ENCODE data around the gene CIDEA. TPM values are rescaled to one million over a fixed set of nuclear protein-coding genes. Genes with fewer than 3 reads are reported as not detected.
A peak's percentile ranks its signal among the peaks of the same experiment; 100 is the strongest.
"Not testable (repeated sequence)": the region's sequence is repeated elsewhere in the genome, so short reads cannot be mapped to it uniquely, and the experiment has no call there.

The CIDEA gene
- total and polyA plus RNA-seq, 2 experiments from 2014 or later = not detected

- Histone ChIP-seq H3K9me3 (ENCODE audit: low read depth) (no peaks in the 10 kb centered on the region), H3F3A (ENCODE audit: insufficient read depth) (peaks cover 19% of the 10 kb centered on the region; the same call in 1 of the 2 replicates), H3K27me3 (replicated peaks; ENCODE audit: insufficient read depth) (peaks cover 15% of the 10 kb centered on the region), H3K4me2 (ENCODE audit: unreplicated experiment) (no peak overlapping the region), H3K4me1 (ENCODE audit: insufficient read depth) (peaks cover 17% of the 10 kb centered on the region), H3K79me2 (ENCODE audit: insufficient read depth) (no peaks in the 10 kb centered on the region), H3K36me3 (ENCODE audit: low read depth) (no peaks in the 10 kb centered on the region), H3K27ac (no peak overlapping the region), H2AFZ (no peak overlapping the region), H3K9me2 (ENCODE audit: insufficient read depth) (no peaks in the 10 kb centered on the region), H3K4me3 (no peak overlapping the region), H3K9ac (no peak overlapping the region), H4K20me1 (ENCODE audit: insufficient read depth) (no peaks in the 10 kb centered on the region)
- no peak for TF ChIP-seq EZH2phosphoT487 (IDR thresholded peaks at IDR 0.05; ENCODE audit: insufficient read depth, low read depth)
- TF ChIP-seq EZH2 (IDR thresholded peaks at IDR 0.05; ENCODE audit: insufficient read depth, poor library complexity, severe bottlenecking) = no peak
- DNase-seq = no peak
- WGBS, 2 experiments (ENCODE audit: low coverage in 1 of 2, low lambda C conversion rate in 2 of 2, missing lambda C conversion rate in 2 of 2) = 72 to 80% methylated on average over 21 of the region's 21 CpGs
- in situ Hi-C loops (cut with MboI) = no loop called here
Measured at GRCh38 chr18:12242658-12243260, 11.4 kb upstream of the CIDEA start.

GRCh38 chr18:12243272-12243671 is 10.9 kb upstream of the CIDEA start:
- H3K4me3 ChIP-seq; H2AFZ ChIP-seq; H3K79me2 ChIP-seq (ENCODE audit: insufficient read depth); H3K9ac ChIP-seq; H3K27ac ChIP-seq; H3K9me2 ChIP-seq (ENCODE audit: insufficient read depth); H3K36me3 ChIP-seq (ENCODE audit: low read depth); H3K4me2 ChIP-seq (ENCODE audit: unreplicated experiment); H4K20me1 ChIP-seq (ENCODE audit: insufficient read depth); H3K9me3 ChIP-seq (ENCODE audit: low read depth); in situ Hi-C loops (cut with MboI); DNase-seq: not testable (repeated sequence)
- WGBS, 2 experiments (ENCODE audit: low coverage in 1 of 2, low lambda C conversion rate in 2 of 2, missing lambda C conversion rate in 2 of 2) = 92 to 93% methylated on average over 14 to 25 of the region's 25 CpGs
- peaks cover 19% of the 10 kb centered on the region; the same call in 1 of the 2 replicates for H3F3A ChIP-seq (ENCODE audit: insufficient read depth)
- H3K4me1 ChIP-seq (ENCODE audit: insufficient read depth) = peaks cover 17% of the 10 kb centered on the region
- H3K27me3 ChIP-seq (replicated peaks; ENCODE audit: insufficient read depth) = peaks cover 20% of the 10 kb centered on the region

- Histone ChIP-seq H3K27me3 (replicated peaks; ENCODE audit: insufficient read depth) (peaks cover 32% of the 10 kb centered on the region), H2AFZ (no peak overlapping the region), H3F3A (ENCODE audit: insufficient read depth) (no peaks in the 10 kb centered on the region), H3K9me2 (ENCODE audit: insufficient read depth) (no peaks in the 10 kb centered on the region), H3K27ac (no peak overlapping the region), H3K9me3 (ENCODE audit: low read depth) (no peaks in the 10 kb centered on the region), H3K79me2 (ENCODE audit: insufficient read depth) (no peaks in the 10 kb centered on the region), H3K4me1 (ENCODE audit: insufficient read depth) (no peaks in the 10 kb centered on the region), H3K4me3 (no peak overlapping the region), H3K4me2 (ENCODE audit: unreplicated experiment) (no peak overlapping the region), H4K20me1 (ENCODE audit: insufficient read depth) (no peaks in the 10 kb centered on the region), H3K36me3 (ENCODE audit: low read depth) (no peaks in the 10 kb centered on the region), H3K9ac (no peak overlapping the region)
- in situ Hi-C loops (cut with MboI) = no loop called here
- TF ChIP-seq EZH2phosphoT487 (IDR thresholded peaks at IDR 0.05; ENCODE audit: insufficient read depth, low read depth) = no peak
- no peak for TF ChIP-seq EZH2 (IDR thresholded peaks at IDR 0.05; ENCODE audit: insufficient read depth, poor library complexity, severe bottlenecking)
- no peak for DNase-seq
- WGBS, 2 experiments (ENCODE audit: low coverage in 1 of 2, low lambda C conversion rate in 2 of 2, missing lambda C conversion rate in 2 of 2) = 79 to 85% methylated on average over 12 to 13 of the region's 13 CpGs
Measured at GRCh38 chr18:12245793-12246135, 8.4 kb upstream of the CIDEA start.

- no peaks in the 10 kb centered on the region for H4K20me1 ChIP-seq (ENCODE audit: insufficient read depth)
- WGBS, 2 experiments (ENCODE audit: low coverage in 1 of 2, low lambda C conversion rate in 2 of 2, missing lambda C conversion rate in 2 of 2) = 39 to 43% methylated on average over 32 of the region's 32 CpGs
- H3K4me3 ChIP-seq = no peak overlapping the region
- H3K27me3 ChIP-seq (replicated peaks; ENCODE audit: insufficient read depth) = peaks cover 32% of the 10 kb centered on the region
- H3K79me2 ChIP-seq (ENCODE audit: insufficient read depth) = no peaks in the 10 kb centered on the region
- H3K9me3 ChIP-seq (ENCODE audit: low read depth) = no peaks in the 10 kb centered on the region
- H3F3A ChIP-seq (ENCODE audit: insufficient read depth) = no peaks in the 10 kb centered on the region
- H3K9ac ChIP-seq = no peak overlapping the region
- TF ChIP-seq EZH2 (IDR thresholded peaks at IDR 0.05; ENCODE audit: insufficient read depth, poor library complexity, severe bottlenecking) (no peak), EZH2phosphoT487 (IDR thresholded peaks at IDR 0.05; ENCODE audit: insufficient read depth, low read depth) (no peak)
- no peak overlapping the region for H3K27ac ChIP-seq
- no peaks in the 10 kb centered on the region for H3K36me3 ChIP-seq (ENCODE audit: low read depth)
- no peak overlapping the region for H2AFZ ChIP-seq
- in situ Hi-C loops (cut with MboI) = no loop called here
- H3K9me2 ChIP-seq (ENCODE audit: insufficient read depth) = no peaks in the 10 kb centered on the region
- peak; percentile 15 for DNase-seq
- no peak overlapping the region for H3K4me2 ChIP-seq (ENCODE audit: unreplicated experiment)
- H3K4me1 ChIP-seq (ENCODE audit: insufficient read depth) = no peaks in the 10 kb centered on the region
Measured at GRCh38 chr18:12246849-12247808, 7.0 kb upstream of the CIDEA start.

Data from GM23248 (cell line).